IMR-90 (cell line): Measurements from ENCODE around the gene TXNRD1. TPM values are rescaled to one million over a fixed set of nuclear protein-coding genes. Genes with fewer than 3 reads are reported as not detected.

Source experiments
- ATAC-seq: fragments of 200-7000 bp; cut with Tn5 transposase; 2 replicates; pipeline ENCODE4 v1.9.1; 2020; ENCODE audit warnings: low read depth, mild to moderate bottlenecking, moderate library complexity
- BruUV-seq: library from RNA; stranded (reverse); fragments of 400-500 nt; replicated peaks from 2 replicates; lab custom pipeline; 2021; lab: Mats Ljungman, UMichigan
- CTCF ChIA-PET: fragments of 300-600 bp; formaldehyde crosslinking; extraction: SDS; loops from one replicate; lab custom pipeline; 2021; ENCODE audit warnings: antibody characterized with exemption; lab: Yijun Ruan, JAX
- POLR2A ChIA-PET: fragments of 300-600 bp; sonication (Branson Sonifier 250); formaldehyde crosslinking; loops from one replicate; lab custom pipeline; 2022; ENCODE audit warnings: antibody characterized with exemption; ENCODE audit not compliant: unreplicated experiment; lab: Charles Lee
- DNase-seq: peaks from one replicate; pipeline ENCODE4 v3.0.0; 2013
- H2AFZ ChIP-seq: replicated peaks from 2 replicates; pipeline ENCODE3; 2013; ENCODE audit warnings: low read length, mild to moderate bottlenecking; ENCODE audit not compliant: poor library complexity
- H2AK5ac ChIP-seq: 2 replicates; pipeline ENCODE4 v1.6.1; 2013; ENCODE audit warnings: low read depth, low read length, inconsistent platforms
- H2AK9ac ChIP-seq: replicated peaks from 2 replicates; pipeline ENCODE3; 2013; ENCODE audit warnings: mild to moderate bottlenecking, low read depth, low read length, moderate library complexity; ENCODE audit not compliant: poor library complexity
- H2BK120ac ChIP-seq: 2 replicates; pipeline ENCODE4 v1.6.1; 2013; ENCODE audit warnings: low read depth, low read length, inconsistent platforms
- H2BK15ac ChIP-seq: 3 replicates; pipeline ENCODE4 v1.6.1; 2013; ENCODE audit warnings: low read depth, low read length, inconsistent platforms
- H2BK20ac ChIP-seq: 2 replicates; pipeline ENCODE4 v1.6.1; 2013; ENCODE audit warnings: low read depth, mild to moderate bottlenecking, inconsistent platforms, low read length, moderate library complexity
- H2BK5ac ChIP-seq: 2 replicates; pipeline ENCODE4 v1.6.1; 2013; ENCODE audit warnings: mild to moderate bottlenecking, low read depth, low read length, inconsistent platforms; ENCODE audit not compliant: poor library complexity, severe bottlenecking
- H3K14ac ChIP-seq: replicated peaks from 2 replicates; pipeline ENCODE4 v1.6.1; 2013; ENCODE audit warnings: low read depth, low read length, inconsistent platforms
- H3K18ac ChIP-seq: 2 replicates; pipeline ENCODE4 v1.6.1; 2013; ENCODE audit warnings: low read depth, low read length, control low read depth
- H3K23ac ChIP-seq: 2 replicates; pipeline ENCODE4 v1.6.1; 2013; ENCODE audit warnings: low read depth, low read length, inconsistent platforms
- H3K27ac ChIP-seq: 2 replicates; pipeline ENCODE4 v1.5.1; 2013; ENCODE audit warnings: mild to moderate bottlenecking, control low read depth, low read length; ENCODE audit not compliant: insufficient read depth
- H3K27me3 ChIP-seq: 2 replicates; pipeline ENCODE4 v1.6.1; 2013; ENCODE audit warnings: low read length; ENCODE audit not compliant: control insufficient read depth, insufficient read depth
- H3K36me3 ChIP-seq: 2 replicates; pipeline ENCODE4 v1.6.1; 2013; ENCODE audit warnings: low read length, mixed read lengths; ENCODE audit not compliant: control insufficient read depth, insufficient read depth
- H3K4ac ChIP-seq: 2 replicates; pipeline ENCODE4 v1.6.1; 2013; ENCODE audit warnings: low read depth, low read length, inconsistent platforms
- H3K4me1 ChIP-seq: 2 replicates; pipeline ENCODE4 v1.6.1; 2013; ENCODE audit warnings: low read length, mixed read lengths; ENCODE audit not compliant: control insufficient read depth, insufficient read depth
- H3K4me2 ChIP-seq: 2 replicates; pipeline ENCODE4 v1.6.1; 2013; ENCODE audit warnings: low read depth, mild to moderate bottlenecking, control low read depth, low read length, moderate library complexity
- H3K4me3 ChIP-seq: 2 replicates; pipeline ENCODE4 v1.5.1; 2013; ENCODE audit warnings: low read depth, mild to moderate bottlenecking, control low read depth, low read length, moderate library complexity; ENCODE audit not compliant: insufficient read depth
- H3K56ac ChIP-seq: 2 replicates; pipeline ENCODE4 v1.6.1; 2013; ENCODE audit warnings: low read length, inconsistent platforms; ENCODE audit not compliant: insufficient read depth; ENCODE audit errors: extremely low read depth
- H3K79me1 ChIP-seq, 2 experiments: 2 replicates each; pipeline ENCODE4 v1.6.1; 2013; ENCODE audit warnings: low read length in 2 of 2, inconsistent platforms in 1 of 2, low read depth in 1 of 2
- H3K9ac ChIP-seq: 2 replicates; pipeline ENCODE4 v1.6.1; 2013; ENCODE audit warnings: low read depth, low read length, control low read depth
- H3K9me1 ChIP-seq: 2 replicates; pipeline ENCODE4 v1.6.1; 2013; ENCODE audit warnings: low read length, inconsistent platforms; ENCODE audit not compliant: insufficient read depth
- H3K9me3 ChIP-seq: 2 replicates; pipeline ENCODE4 v1.6.1; 2013; ENCODE audit warnings: low read length; ENCODE audit not compliant: control insufficient read depth, insufficient read depth
- H4K20me1 ChIP-seq: 2 replicates; pipeline ENCODE4 v1.6.1; 2013; ENCODE audit warnings: low read length, inconsistent platforms; ENCODE audit not compliant: insufficient read depth
- H4K5ac ChIP-seq: 2 replicates; pipeline ENCODE4 v1.6.1; 2013; ENCODE audit warnings: mild to moderate bottlenecking, low read depth, low read length, control low read depth
- H4K8ac ChIP-seq, 2 experiments: 2 replicates each; pipeline ENCODE4 v1.6.1; 2013; ENCODE audit warnings: low read depth in 2 of 2, low read length in 2 of 2, control low read depth in 1 of 2, inconsistent platforms in 1 of 2
- H4K91ac ChIP-seq: 2 replicates; pipeline ENCODE4 v1.6.1; 2013; ENCODE audit warnings: low read depth, low read length, inconsistent platforms; ENCODE audit not compliant: insufficient read depth
- BHLHE40 ChIP-seq: fragments of 150-350 bp; IDR thresholded peaks from 2 replicates; pipeline ENCODE4 v1.6.1; 2016; ENCODE audit warnings: mild to moderate bottlenecking, low read depth, low read length
- CEBPB ChIP-seq: IDR thresholded peaks from 2 replicates; pipeline ENCODE4 v1.6.1; 2012; ENCODE audit warnings: low read depth, low read length, improper control_type of control experiment
- CHD1 ChIP-seq: IDR thresholded peaks from 2 replicates; pipeline ENCODE4 v1.6.1; 2012; ENCODE audit warnings: low read depth, low read length, improper control_type of control experiment
- CTCF ChIP-seq: conservative IDR thresholded peaks from 2 replicates; pipeline ENCODE4 v1.5.1; 2012; ENCODE audit warnings: mild to moderate bottlenecking, low read depth, low read length, improper control_type of control experiment
- FOS ChIP-seq: fragments of 150-350 bp; IDR thresholded peaks from 2 replicates; pipeline ENCODE4 v1.6.1; 2016; ENCODE audit warnings: low read depth, low read length
- MAFK ChIP-seq: IDR thresholded peaks from 2 replicates; pipeline ENCODE4 v1.6.1; 2012; ENCODE audit warnings: low read depth, low read length, improper control_type of control experiment
- MAZ ChIP-seq: IDR thresholded peaks from 2 replicates; pipeline ENCODE4 v1.6.1; 2012; ENCODE audit warnings: low read depth, mild to moderate bottlenecking, low read length, improper control_type of control experiment, moderate library complexity, borderline replicate concordance
- MXI1 ChIP-seq: IDR thresholded peaks from 2 replicates; pipeline ENCODE4 v1.6.1; 2012; ENCODE audit warnings: low read depth, mild to moderate bottlenecking, low read length, moderate library complexity, borderline replicate concordance
- NFE2L2 ChIP-seq: fragments of 150-350 bp; IDR thresholded peaks from 2 replicates; pipeline ENCODE4 v1.6.1; 2016; ENCODE audit warnings: low read depth, mild to moderate bottlenecking, low read length
- POLR2A ChIP-seq: IDR thresholded peaks from 2 replicates; pipeline ENCODE4 v1.6.1; 2012; ENCODE audit warnings: mild to moderate bottlenecking, low read depth, low read length
- RAD21 ChIP-seq: IDR thresholded peaks from 2 replicates; pipeline ENCODE4 v1.6.1; 2012; ENCODE audit warnings: low read length, improper control_type of control experiment
- RCOR1 ChIP-seq: IDR thresholded peaks from 2 replicates; pipeline ENCODE4 v1.6.1; 2012; ENCODE audit warnings: mild to moderate bottlenecking, low read length, improper control_type of control experiment; ENCODE audit not compliant: insufficient replicate concordance
- RFX5 ChIP-seq: IDR thresholded peaks from 2 replicates; pipeline ENCODE4 v1.8.0; 2012; ENCODE audit warnings: low read depth, mild to moderate bottlenecking, low read length, moderate library complexity
- SMC3 ChIP-seq: fragments of 150-350 bp; IDR thresholded peaks from 2 replicates; pipeline ENCODE4 v1.6.1; 2016; ENCODE audit warnings: low read depth, mild to moderate bottlenecking, antibody characterized with exemption, low read length, moderate library complexity
- WGBS, 2 experiments: methylation state at CpG; one replicate each; pipeline versions ENCODE4 v1.1.5 to v1.1.7; 2013; ENCODE audit warnings: missing lambda C conversion rate in 2 of 2; ENCODE audit not compliant: insufficient read length in 1 of 2; ENCODE audit errors: extremely low coverage in 2 of 2; 5-methylcytosine and 5-hydroxymethylcytosine counted together
- dilution Hi-C: fragments of 300-500 bp; cut with HindIII; formaldehyde crosslinking; loops from one replicate; pipeline ENCODE4 v1.14.3; 2018; ENCODE audit warnings: low sequenced_read_pairs; ENCODE audit not compliant: unreplicated experiment
- in situ Hi-C: fragments of 300-500 bp; cut with MboI; formaldehyde crosslinking; loops from 3 replicates; pipeline ENCODE4 v1.14.3; 2019; ENCODE audit warnings: low sequenced_read_pairs, inconsistent platforms, mixed read lengths
- intact Hi-C: fragments of 100-400 bp; cut with micrococcal nuclease; formaldehyde crosslinking; loops from 2 replicates; pipeline ENCODE4 v1.10.0; 2022
- polyA plus RNA-seq, 3 experiments: library from polyadenylated mRNA; depleted of rRNA; stranded (reverse); fragments of >200 nt; gene quantifications; 2 replicates each; pipeline ENCODE4 v1.2.3, GENCODE V29; 2012; ENCODE audit warnings: low replicate concordance in 1 of 3
- total RNA-seq: library from RNA; depleted of rRNA; stranded (reverse); fragments of >200 nt; gene quantifications from 2 replicates; pipeline ENCODE4 v1.2.3, GENCODE V29; 2012
- TF ChIP-seq, protein P1 (sequence below): fragments of 150-350 bp; IDR thresholded peaks from 2 replicates; pipeline ENCODE4 v1.6.1; 2016; ENCODE audit warnings: low read depth, mild to moderate bottlenecking, low read length, moderate library complexity, borderline replicate concordance
- TF ChIP-seq, protein P2 (sequence below): fragments of 150-350 bp; IDR thresholded peaks from 2 replicates; pipeline ENCODE4 v1.6.1; 2017; ENCODE audit warnings: mild to moderate bottlenecking, antibody characterized with exemption, low read length, low read depth

Gene TXNRD1
- total and polyA plus RNA-seq, 2 of the 4 experiments (the other 2 are of a cell fraction) = 379 to 582 TPM

DNA sequence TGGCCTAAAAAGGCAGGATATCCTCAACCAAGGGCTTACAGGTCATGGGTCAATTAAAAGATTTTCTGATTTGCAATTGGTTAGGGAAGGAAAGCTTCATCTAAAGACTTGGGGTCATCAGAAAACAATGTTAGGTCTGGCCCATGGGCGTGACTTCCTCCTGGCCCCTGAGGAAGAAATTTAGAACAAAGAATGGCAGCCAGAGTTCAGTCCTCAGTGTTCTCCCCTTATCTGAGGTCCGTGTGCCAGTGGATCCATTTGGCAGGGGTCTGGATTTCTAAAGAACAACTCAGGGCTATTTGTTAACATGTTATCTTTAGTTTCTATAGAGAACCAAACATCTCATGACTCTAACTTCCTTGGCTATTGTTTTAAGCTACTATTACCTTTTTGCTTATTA is 49.8 kb upstream of the TXNRD1 start:
- no peak for TF ChIP-seq RCOR1
- TF ChIP-seq CEBPB = no peak
- TF ChIP-seq NFE2L2 = no peak
- no peak for TF ChIP-seq MXI1
- TF ChIP-seq, protein P1, sequence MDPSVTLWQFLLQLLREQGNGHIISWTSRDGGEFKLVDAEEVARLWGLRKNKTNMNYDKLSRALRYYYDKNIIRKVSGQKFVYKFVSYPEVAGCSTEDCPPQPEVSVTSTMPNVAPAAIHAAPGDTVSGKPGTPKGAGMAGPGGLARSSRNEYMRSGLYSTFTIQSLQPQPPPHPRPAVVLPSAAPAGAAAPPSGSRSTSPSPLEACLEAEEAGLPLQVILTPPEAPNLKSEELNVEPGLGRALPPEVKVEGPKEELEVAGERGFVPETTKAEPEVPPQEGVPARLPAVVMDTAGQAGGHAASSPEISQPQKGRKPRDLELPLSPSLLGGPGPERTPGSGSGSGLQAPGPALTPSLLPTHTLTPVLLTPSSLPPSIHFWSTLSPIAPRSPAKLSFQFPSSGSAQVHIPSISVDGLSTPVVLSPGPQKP = no peak
- no peak for TF ChIP-seq BHLHE40
- TF ChIP-seq MAFK = no peak
- no peak for TF ChIP-seq FOS
- TF ChIP-seq MAZ = no peak
- TF ChIP-seq RFX5 = no peak
- no peak for TF ChIP-seq CTCF
- TF ChIP-seq CHD1 = no peak
- TF ChIP-seq POLR2A = no peak
- TF ChIP-seq, protein P2, sequence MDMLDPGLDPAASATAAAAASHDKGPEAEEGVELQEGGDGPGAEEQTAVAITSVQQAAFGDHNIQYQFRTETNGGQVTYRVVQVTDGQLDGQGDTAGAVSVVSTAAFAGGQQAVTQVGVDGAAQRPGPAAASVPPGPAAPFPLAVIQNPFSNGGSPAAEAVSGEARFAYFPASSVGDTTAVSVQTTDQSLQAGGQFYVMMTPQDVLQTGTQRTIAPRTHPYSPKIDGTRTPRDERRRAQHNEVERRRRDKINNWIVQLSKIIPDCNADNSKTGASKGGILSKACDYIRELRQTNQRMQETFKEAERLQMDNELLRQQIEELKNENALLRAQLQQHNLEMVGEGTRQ = no peak
- no peak for TF ChIP-seq SMC3
- no peak for TF ChIP-seq RAD21
- no peak overlapping the region for H2AFZ ChIP-seq
- no peaks in the 10 kb centered on the region; the same call in 1 of the 2 replicates for H3K4me1 ChIP-seq
- DNase-seq = no peak
- intact Hi-C loops (no loop called here), in situ Hi-C loops (no loop called here), dilution Hi-C loops (no loop called here)
- H2BK20ac ChIP-seq = no peak overlapping the region
- H3K9me1 ChIP-seq = no peaks in the 10 kb centered on the region
- H3K36me3 ChIP-seq = no peaks in the 10 kb centered on the region
- no peak overlapping the region for H2BK5ac ChIP-seq
- H3K9me3 ChIP-seq = no peaks in the 10 kb centered on the region
- no peak overlapping the region for H2AK5ac ChIP-seq
- no peak overlapping the region for H2BK120ac ChIP-seq
- no peak overlapping the region for H3K56ac ChIP-seq
- H4K91ac ChIP-seq = no peak overlapping the region
- no peak overlapping the region for H3K9ac ChIP-seq
- H3K23ac ChIP-seq = no peak overlapping the region
- H3K18ac ChIP-seq = no peak overlapping the region
- no peaks in the 10 kb centered on the region for H4K20me1 ChIP-seq
- no peak overlapping the region for H3K27ac ChIP-seq
- no peak overlapping the region for H2AK9ac ChIP-seq
- no peak overlapping the region for H3K4me3 ChIP-seq
- no peaks in the 10 kb centered on the region for H3K27me3 ChIP-seq
- H3K79me1 ChIP-seq = no peaks in the 10 kb centered on the region
- no peak overlapping the region for H3K14ac ChIP-seq
- ChIA-PET POLR2A (no interaction called here), CTCF (interaction anchor here (0.6 kb wide), 1 partner anchor 45 kb away, joined by 3 read pairs; no protein-coding TSS in a partner anchor)
- WGBS, 2 experiments = 100% methylated on average over 1 of the region's 2 CpGs; no CpG with 5 or more reads in 1 of the 2 experiments
- no peak overlapping the region for H2BK15ac ChIP-seq
- H4K5ac ChIP-seq = no peak overlapping the region
- no peak overlapping the region for H4K8ac ChIP-seq
- ATAC-seq = no peak
- H3K4ac ChIP-seq = no peak overlapping the region
- no peak overlapping the region for H3K4me2 ChIP-seq
- no TSS peak for BruUV-seq
